Mucosa of descending colon (tissue), 3 donors: Measurements from ENCODE around the gene ADAM12. TPM values are rescaled to one million over a fixed set of nuclear protein-coding genes. Genes with fewer than 3 reads are reported as not detected.

Source experiments
- ATAC-seq: fragments of 200-7000 bp; cut with Tn5 transposase; one replicate; pipeline ENCODE4 v1.9.1; 2020; ENCODE audit warnings: mild to moderate bottlenecking, moderate library complexity
- DNase-seq, 3 donors: peaks; one replicate each; pipeline ENCODE4 v3.0.0-alpha.2; 2020
- H3K36me3 ChIP-seq: fragments of 200-600 bp; one replicate; pipeline ENCODE4 v1.8.0; 2021; ENCODE audit warnings: low read depth, mild to moderate bottlenecking
- H3K4me1 ChIP-seq: fragments of 200-600 bp; one replicate; pipeline ENCODE4 v1.8.0; 2021; ENCODE audit warnings: low read depth, mild to moderate bottlenecking
- H3K4me3 ChIP-seq: fragments of 200-600 bp; one replicate; pipeline ENCODE4 v1.8.0; 2021; ENCODE audit warnings: mild to moderate bottlenecking
- H3K9me3 ChIP-seq: fragments of 200-600 bp; one replicate; pipeline ENCODE4 v1.8.0; 2021; ENCODE audit warnings: mild to moderate bottlenecking
- CTCF ChIP-seq: fragments of 200-600 bp; IDR thresholded peaks from one replicate; pipeline ENCODE4 v1.8.0; 2022; ENCODE audit warnings: antibody characterized with exemption, mild to moderate bottlenecking
- intact Hi-C, 2 donors: fragments of 100-400 bp; cut with DNase I in 1 of 2; cut with micrococcal nuclease in 1 of 2; formaldehyde crosslinking; loops; one replicate each; pipeline versions ENCODE4 v1.11.0 to v1.11.1; 2022; cut with DNase I, micrococcal nuclease
- total RNA-seq, 3 donors: library from RNA; stranded (reverse); fragmentation: NEBNext Ultra II Directional in 2 of 3; extraction: Animal tissue kit (Norgen Biotek cat#: 25700) in 2 of 3; gene quantifications; one replicate each; pipeline versions ENCODE4 v1.2.1 to v1.2.4, GENCODE V29; 2021 to 2023
- donor health status: DM: no; HTN: no; CAD: no; lungs with moderate emphysema.
- donor health status: DM: no; HTN: no; CAD: no.
- donor health status: DM: no; HTN: yes; CAD: no.

The ADAM12 gene
- total RNA-seq, 3 donors from 2014 or later, result 0.20 to 0.89 (median 0.66) TPM

- no peak for ATAC-seq
- Histone ChIP-seq H3K4me3 (no peak overlapping the region), H3K9me3 (no peaks in the 10 kb centered on the region), H3K4me1 (no peaks in the 10 kb centered on the region), H3K36me3 (no peaks in the 10 kb centered on the region)
- no peak for DNase-seq
- intact Hi-C loops, result no loop called here
- TF ChIP-seq CTCF, result no peak
These were observed 329.8 kb downstream of the ADAM12 start for GRCh38 chr10:126058507-126058906.

GRCh38 chr10:126058104-126058503, 330.2 kb downstream of the ADAM12 start:
- DNase-seq (no peak), ATAC-seq (no peak)
- H3K36me3 ChIP-seq, result no peaks in the 10 kb centered on the region
- no peaks in the 10 kb centered on the region for H3K9me3 ChIP-seq
- intact Hi-C loops, result no loop called here
- H3K4me3 ChIP-seq, result no peak overlapping the region
- no peak for TF ChIP-seq CTCF
- no peaks in the 10 kb centered on the region for H3K4me1 ChIP-seq

GRCh38 chr10:126057494-126057893, 330.8 kb downstream of the ADAM12 start:
- H3K36me3 ChIP-seq, result no peaks in the 10 kb centered on the region
- TF ChIP-seq CTCF, result no peak
- DNase-seq (no peak), ATAC-seq (no peak)
- intact Hi-C loops, result no loop called here
- no peaks in the 10 kb centered on the region for H3K9me3 ChIP-seq
- no peak overlapping the region for H3K4me3 ChIP-seq
- no peaks in the 10 kb centered on the region for H3K4me1 ChIP-seq

GRCh38 chr10:126054191-126054590, 334.1 kb downstream of the ADAM12 start:
- DNase-seq (no peak), ATAC-seq (no peak)
- TF ChIP-seq CTCF, result no peak
- Histone ChIP-seq H3K4me3 (no peak overlapping the region), H3K36me3 (no peaks in the 10 kb centered on the region), H3K4me1 (no peaks in the 10 kb centered on the region), H3K9me3 (no peaks in the 10 kb centered on the region)
- intact Hi-C loops, result no loop called here

- Histone ChIP-seq H3K36me3 (no peaks in the 10 kb centered on the region), H3K9me3 (no peaks in the 10 kb centered on the region), H3K4me3 (no peak overlapping the region), H3K4me1 (no peaks in the 10 kb centered on the region)
- intact Hi-C loops, result no loop called here
- ATAC-seq (no peak), DNase-seq (no peak)
- TF ChIP-seq CTCF, result no peak
These were observed 336.1 kb downstream of the ADAM12 start for GRCh38 chr10:126052171-126052570.
